HFF-Myc (cell line): ENCODE data around the gene NEGR1.

Source experiments
- DNase-seq: peaks from one replicate; pipeline ENCODE4 v3.0.0-alpha.2; 2011; ENCODE audit warnings: low read depth; ENCODE audit errors: extremely low read depth
- H3K4me3 ChIP-seq: replicated peaks from 2 replicates; pipeline ENCODE4 v1.5.1; 2011; ENCODE audit warnings: low read depth, mild to moderate bottlenecking, control low read depth, low read length
- CTCF ChIP-seq: IDR thresholded peaks from 2 replicates; pipeline ENCODE4 v1.5.1; 2012; ENCODE audit warnings: mild to moderate bottlenecking, low read depth, low read length, control low read depth; ENCODE audit errors: missing control alignments

The NEGR1 gene

GRCh38 chr1:72235062-72235461 lies 47.3 kb downstream of the NEGR1 start:
- TF ChIP-seq CTCF, result no peak
- H3K4me3 ChIP-seq, result no peak overlapping the region
- no peak for DNase-seq

- no peak overlapping the region for H3K4me3 ChIP-seq
- DNase-seq, result peak; percentile 7
- no peak for TF ChIP-seq CTCF
These were observed 51.6 kb downstream of the NEGR1 start for GRCh38 chr1:72230746-72231145.

GRCh38 chr1:72229893-72230292 lies 52.4 kb downstream of the NEGR1 start:
- DNase-seq, result no peak
- no peak overlapping the region for H3K4me3 ChIP-seq
- TF ChIP-seq CTCF, result no peak

- H3K4me3 ChIP-seq, result no peak overlapping the region
- no peak for TF ChIP-seq CTCF
- no peak for DNase-seq
These were observed 54.7 kb downstream of the NEGR1 start for GRCh38 chr1:72227667-72228066.

GRCh38 chr1:72224506-72224905 lies 57.8 kb downstream of the NEGR1 start:
- DNase-seq, result no peak
- no peak overlapping the region for H3K4me3 ChIP-seq
- no peak for TF ChIP-seq CTCF

GRCh38 chr1:72221811-72222210 lies 60.5 kb downstream of the NEGR1 start:
- TF ChIP-seq CTCF, result no peak
- H3K4me3 ChIP-seq, result no peak overlapping the region
- no peak for DNase-seq

- TF ChIP-seq CTCF, result no peak
- DNase-seq, result no peak
These were observed 64.1 kb downstream of the NEGR1 start for GRCh38 chr1:72218141-72218739.

More at GRCh38 chr1:72218141-72218739, 64.1 kb downstream of the NEGR1 start:
- no peak overlapping the region for H3K4me3 ChIP-seq
